Large intestine (tissue), 3 donors: ENCODE results near the gene TMEM88. TPM values are rescaled to one million over a fixed set of nuclear protein-coding genes. Genes with fewer than 3 reads are reported as not detected.
"Not testable (repeated sequence)": the region's sequence is repeated elsewhere in the genome, so short reads cannot be mapped to it uniquely, and the experiment has no call there.

ENCODE experiments used
- DNase-seq, 2 donors: peaks; one replicate each; pipeline versions ENCODE4 v3.0.0 to v3.0.0-alpha.2; 2013
- H3K27ac ChIP-seq: one replicate; pipeline ENCODE4 v1.5.1; 2013; ENCODE audit warnings: low read length
- H3K27me3 ChIP-seq: 2 replicates; pipeline ENCODE4 v1.6.1; 2013; ENCODE audit warnings: low read length; ENCODE audit not compliant: control insufficient read depth, insufficient read depth
- H3K36me3 ChIP-seq: 2 replicates; pipeline ENCODE4 v1.6.1; 2013; ENCODE audit warnings: low read length; ENCODE audit not compliant: control insufficient read depth, insufficient read depth
- H3K4me1 ChIP-seq: one replicate; pipeline ENCODE4 v1.6.1; 2013; ENCODE audit warnings: low read length; ENCODE audit not compliant: control insufficient read depth, insufficient read depth
- H3K4me3 ChIP-seq: one replicate; pipeline ENCODE4 v1.5.1; 2013; ENCODE audit warnings: low read length
- H3K9me3 ChIP-seq: one replicate; pipeline ENCODE4 v1.6.1; 2013; ENCODE audit warnings: mild to moderate bottlenecking, low read depth, low read length, moderate library complexity; ENCODE audit not compliant: control insufficient read depth
- WGBS: methylation state at CpG from one replicate; pipeline ENCODE4 v1.1.5; 2013; ENCODE audit warnings: low lambda C conversion rate; ENCODE audit not compliant: insufficient coverage; 5-methylcytosine and 5-hydroxymethylcytosine counted together
- polyA plus RNA-seq: library from polyadenylated mRNA; unstranded; fragments of 120-200 nt; gene quantifications from one replicate; pipeline ENCODE4 v1.2.1, GENCODE V29; 2013

Gene TMEM88
- polyA plus RNA-seq, 1 donor, result 10.4 TPM

GRCh38 chr17:7857713-7858521 lies 3.1 kb downstream of the TMEM88 start, which contains the start of gene CYB5D1:
CYB5D1 (plus strand) TSS chr17:7858003; CDS start chr17:7858135, 132 bp downstream.
- Histone ChIP-seq H3K36me3 (peaks cover 30% of the 10 kb centered on the region), H3K9me3 (peaks cover 3% of the 10 kb centered on the region), H3K4me3 (peak within 1 kb of the TSS; percentile 67), H3K27me3 (no peaks in the 10 kb centered on the region), H3K27ac (peak within 1 kb of the TSS; percentile 93), H3K4me1 (peaks cover 28% of the 10 kb centered on the region)
- WGBS, result 0% methylated on average over 1 of the region's 48 CpGs
- DNase-seq, result peak; percentile 88 to 97

GRCh38 chr17:7858522-7858810 lies 3.6 kb downstream of the TMEM88 start:
- H3K36me3 ChIP-seq, result peaks cover 26% of the 10 kb centered on the region
- no peaks in the 10 kb centered on the region for H3K27me3 ChIP-seq
- WGBS, result no CpG with 5 or more reads among the region's 20 CpGs
- peaks cover 28% of the 10 kb centered on the region for H3K4me1 ChIP-seq
- peaks cover 3% of the 10 kb centered on the region for H3K9me3 ChIP-seq
- peak overlapping the region; percentile 93 for H3K27ac ChIP-seq
- peak overlapping the region; percentile 67 for H3K4me3 ChIP-seq
- peak in 1 of 2 donors; percentile 43 for DNase-seq

GRCh38 chr17:7859028-7859427 lies 4.2 kb downstream of the TMEM88 start:
- no peak overlapping the region for H3K4me3 ChIP-seq
- WGBS, result no CpG with 5 or more reads among the region's 8 CpGs
- no peak overlapping the region for H3K27ac ChIP-seq

GRCh38 chr17:7862692-7863437 lies 8.0 kb downstream of the TMEM88 start:
- peaks cover 12% of the 10 kb centered on the region for H3K4me1 ChIP-seq
- H3K9me3 ChIP-seq, result no peaks in the 10 kb centered on the region
- DNase-seq, result no peak
- no CpG with 5 or more reads among the region's 3 CpGs for WGBS
- no peak overlapping the region for H3K4me3 ChIP-seq
- peaks cover 25% of the 10 kb centered on the region for H3K36me3 ChIP-seq
- no peak overlapping the region for H3K27ac ChIP-seq
- no peaks in the 10 kb centered on the region for H3K27me3 ChIP-seq

More at GRCh38 chr17:7859028-7859427, 4.2 kb downstream of the TMEM88 start:
- Histone ChIP-seq H3K9me3 (peaks cover 3% of the 10 kb centered on the region), H3K27me3 (no peaks in the 10 kb centered on the region), H3K36me3 (peaks cover 22% of the 10 kb centered on the region), H3K4me1 (peaks cover 28% of the 10 kb centered on the region)
- DNase-seq, result no peak

- H3K27ac ChIP-seq, H3K4me1 ChIP-seq, H3K27me3 ChIP-seq, DNase-seq, H3K4me3 ChIP-seq, H3K9me3 ChIP-seq: not testable (repeated sequence)
- no CpG with 5 or more reads among the region's 5 CpGs for WGBS
- H3K36me3 ChIP-seq, result peaks cover 30% of the 10 kb centered on the region
Observed at GRCh38 chr17:7864384-7864783, 9.5 kb downstream of the TMEM88 start.

- H3K4me1 ChIP-seq, result no peaks in the 10 kb centered on the region
- H3K36me3 ChIP-seq, result peaks cover 28% of the 10 kb centered on the region
- no peaks in the 10 kb centered on the region for H3K9me3 ChIP-seq
- H3K27me3 ChIP-seq, result no peaks in the 10 kb centered on the region
- no CpG with 5 or more reads among the region's 5 CpGs for WGBS
- no peak overlapping the region for H3K27ac ChIP-seq
- H3K4me3 ChIP-seq, result no peak overlapping the region
- no peak for DNase-seq
Observed at GRCh38 chr17:7864995-7865650, 10.3 kb downstream of the TMEM88 start.

- Histone ChIP-seq H3K4me3 (no peak overlapping the region), H3K9me3 (no peaks in the 10 kb centered on the region), H3K27ac (no peak overlapping the region), H3K27me3 (no peaks in the 10 kb centered on the region), H3K4me1 (no peaks in the 10 kb centered on the region), H3K36me3 (peaks cover 14% of the 10 kb centered on the region)
- DNase-seq, result no peak
- 67% methylated on average over 1 of the region's 5 CpGs for WGBS
Observed at GRCh38 chr17:7867881-7868329, 13.0 kb downstream of the TMEM88 start.

- WGBS, result 73% methylated on average over 2 of the region's 4 CpGs
- no peaks in the 10 kb centered on the region for H3K4me1 ChIP-seq
- no peak overlapping the region for H3K4me3 ChIP-seq
- no peak for DNase-seq
- peaks cover 19% of the 10 kb centered on the region for H3K36me3 ChIP-seq
- no peak overlapping the region for H3K27ac ChIP-seq
- no peaks in the 10 kb centered on the region for H3K27me3 ChIP-seq
- H3K9me3 ChIP-seq, result no peaks in the 10 kb centered on the region
Observed at GRCh38 chr17:7873051-7873450, 18.2 kb downstream of the TMEM88 start.

GRCh38 chr17:7875804-7876370 lies 21.0 kb downstream of the TMEM88 start:
- WGBS, result 100% methylated on average over 2 of the region's 2 CpGs
- DNase-seq, result no peak
- H3K9me3 ChIP-seq, result no peaks in the 10 kb centered on the region
- H3K4me1 ChIP-seq, result no peaks in the 10 kb centered on the region
- H3K4me3 ChIP-seq, result no peak overlapping the region
- peaks cover 28% of the 10 kb centered on the region for H3K36me3 ChIP-seq
- no peak overlapping the region for H3K27ac ChIP-seq
- no peaks in the 10 kb centered on the region for H3K27me3 ChIP-seq

GRCh38 chr17:7878234-7878633 lies 23.4 kb downstream of the TMEM88 start:
- WGBS, result no CpG with 5 or more reads among the region's 7 CpGs
- Histone ChIP-seq H3K27me3 (no peaks in the 10 kb centered on the region), H3K9me3 (no peaks in the 10 kb centered on the region), H3K27ac (no peak overlapping the region), H3K4me3 (no peak overlapping the region), H3K36me3 (peaks cover 35% of the 10 kb centered on the region), H3K4me1 (peaks cover 13% of the 10 kb centered on the region)
- DNase-seq, result no peak
